Astrocyte of the spinal cord (primary cell): Measurements from ENCODE around the gene GPSM3.
A peak's percentile ranks its signal among the peaks of the same experiment; 100 is the strongest.

Source experiments
- DNase-seq: peaks from one replicate; pipeline ENCODE4 v3.0.0; 2011; ENCODE audit warnings: low read depth, low spot score
- H3K4me3 ChIP-seq: 2 replicates; pipeline ENCODE4 v1.5.1; 2011; ENCODE audit warnings: low read depth, mild to moderate bottlenecking, low read length, moderate library complexity
- CTCF ChIP-seq: IDR thresholded peaks from 2 replicates; pipeline ENCODE4 v1.5.1; 2012; ENCODE audit warnings: low read depth, mild to moderate bottlenecking, low read length, inconsistent platforms
- in situ Hi-C: cut with HindIII; loops from 2 replicates; pipeline ENCODE4 v1.10.0; 2017; ENCODE audit warnings: low sequenced_read_pairs

The GPSM3 gene

GRCh38 chr6:32183030-32183429, 9.4 kb downstream of the GPSM3 start:
- in situ Hi-C loops: no loop called here
- no peak for TF ChIP-seq CTCF
- H3K4me3 ChIP-seq: no peak overlapping the region
- no peak for DNase-seq

- in situ Hi-C loops: no loop called here
- no peak for DNase-seq
- no peak for TF ChIP-seq CTCF
- H3K4me3 ChIP-seq: no peak overlapping the region
Measured at GRCh38 chr6:32182555-32182981, 9.9 kb downstream of the GPSM3 start.

- H3K4me3 ChIP-seq: no peak overlapping the region
- in situ Hi-C loops: no loop called here
- no peak for DNase-seq
- no peak for TF ChIP-seq CTCF
Measured at GRCh38 chr6:32181915-32182529, 10.4 kb downstream of the GPSM3 start.

- H3K4me3 ChIP-seq: no peak overlapping the region
- no peak for TF ChIP-seq CTCF
- in situ Hi-C loops: no loop called here
- no peak for DNase-seq
Measured at GRCh38 chr6:32181148-32181702, 11.2 kb downstream of the GPSM3 start.

- TF ChIP-seq CTCF: no peak
- no peak overlapping the region for H3K4me3 ChIP-seq
- no peak for DNase-seq
- in situ Hi-C loops: no loop called here
Measured at GRCh38 chr6:32179766-32180405, 12.6 kb downstream of the GPSM3 start.

- TF ChIP-seq CTCF: no peak
- no peak for DNase-seq
Measured at GRCh38 chr6:32178547-32179440, 13.6 kb downstream of the GPSM3 start.

More at GRCh38 chr6:32178547-32179440, 13.6 kb downstream of the GPSM3 start:
- H3K4me3 ChIP-seq: peak overlapping the region; percentile 98
- in situ Hi-C loops: no loop called here
